ENCODE results near the gene BSCL2.
"Not testable (repeated sequence)": the region's sequence is repeated elsewhere in the genome, so short reads cannot be mapped to it uniquely, and the experiment has no call there.

The BSCL2 gene

DNA sequence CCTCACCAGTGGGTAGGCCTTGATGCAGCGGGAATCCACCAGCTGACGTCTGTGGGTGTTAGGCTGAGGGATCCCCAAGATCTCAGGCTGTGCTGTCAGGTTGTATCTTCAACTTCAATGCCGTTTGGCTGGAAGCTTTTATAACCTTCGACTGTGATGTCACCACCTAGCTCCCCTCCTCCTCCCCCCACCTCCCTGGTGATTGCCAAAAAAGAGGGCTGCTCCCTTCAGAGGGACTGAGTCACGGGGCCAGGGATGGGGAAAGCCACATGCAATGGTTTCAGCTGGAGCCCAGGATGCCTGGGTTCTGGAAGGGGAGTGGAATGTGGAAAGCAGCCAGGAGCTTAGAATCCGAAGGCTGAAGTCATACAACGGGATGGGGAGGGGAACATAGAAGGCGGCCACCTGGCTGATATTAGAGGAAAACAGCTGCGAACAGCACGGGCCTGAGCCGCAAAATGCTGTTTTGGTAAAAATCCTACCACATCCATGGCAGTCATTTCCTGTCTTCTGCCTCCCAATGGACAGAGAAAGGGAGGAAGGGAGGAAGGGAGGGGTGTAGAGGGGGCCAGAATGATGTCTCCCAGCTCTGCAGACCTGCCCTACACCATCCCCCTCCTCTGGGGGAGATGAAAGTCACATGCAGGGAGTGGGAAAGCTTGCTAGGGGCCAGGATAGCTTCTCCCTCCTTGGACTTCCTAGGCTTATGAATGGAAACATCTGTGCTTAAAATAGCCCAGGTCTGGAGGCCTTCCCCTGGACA is 17.6 kb downstream of the BSCL2 start, which contains the start of gene LRRN4CL:
Gene LRRN4CL (minus strand): TSS at position 110 of the 763 bp plus-strand sequence. CDS start 1,022 bp downstream, outside the sequence.
- FAIRE-seq (no peak), DNase-seq (ENCODE audit: insufficient read length, low spot score) (no peak)

DNA sequence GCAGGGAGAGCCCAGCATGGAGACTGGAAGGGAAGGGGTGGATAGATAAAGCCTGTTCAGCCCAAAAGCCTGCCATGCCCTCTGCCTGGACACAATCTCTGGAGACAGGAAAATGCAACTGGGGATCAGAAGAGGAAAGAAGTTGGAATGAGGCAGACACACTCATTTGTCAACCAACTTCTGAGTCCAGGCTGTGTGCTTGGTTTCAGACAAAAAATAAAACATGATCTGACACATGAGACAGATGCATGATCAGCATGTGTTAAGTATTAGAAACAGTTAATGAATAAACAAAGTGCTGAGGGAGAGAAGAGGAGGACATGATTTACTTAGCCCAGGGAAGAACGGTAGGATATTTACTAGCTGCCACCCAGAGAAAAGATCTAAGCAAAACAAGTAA is 18.7 kb downstream of the BSCL2 start:
- DNase-seq (ENCODE audit: insufficient read length, low spot score): no peak
- FAIRE-seq: no peak

DNA sequence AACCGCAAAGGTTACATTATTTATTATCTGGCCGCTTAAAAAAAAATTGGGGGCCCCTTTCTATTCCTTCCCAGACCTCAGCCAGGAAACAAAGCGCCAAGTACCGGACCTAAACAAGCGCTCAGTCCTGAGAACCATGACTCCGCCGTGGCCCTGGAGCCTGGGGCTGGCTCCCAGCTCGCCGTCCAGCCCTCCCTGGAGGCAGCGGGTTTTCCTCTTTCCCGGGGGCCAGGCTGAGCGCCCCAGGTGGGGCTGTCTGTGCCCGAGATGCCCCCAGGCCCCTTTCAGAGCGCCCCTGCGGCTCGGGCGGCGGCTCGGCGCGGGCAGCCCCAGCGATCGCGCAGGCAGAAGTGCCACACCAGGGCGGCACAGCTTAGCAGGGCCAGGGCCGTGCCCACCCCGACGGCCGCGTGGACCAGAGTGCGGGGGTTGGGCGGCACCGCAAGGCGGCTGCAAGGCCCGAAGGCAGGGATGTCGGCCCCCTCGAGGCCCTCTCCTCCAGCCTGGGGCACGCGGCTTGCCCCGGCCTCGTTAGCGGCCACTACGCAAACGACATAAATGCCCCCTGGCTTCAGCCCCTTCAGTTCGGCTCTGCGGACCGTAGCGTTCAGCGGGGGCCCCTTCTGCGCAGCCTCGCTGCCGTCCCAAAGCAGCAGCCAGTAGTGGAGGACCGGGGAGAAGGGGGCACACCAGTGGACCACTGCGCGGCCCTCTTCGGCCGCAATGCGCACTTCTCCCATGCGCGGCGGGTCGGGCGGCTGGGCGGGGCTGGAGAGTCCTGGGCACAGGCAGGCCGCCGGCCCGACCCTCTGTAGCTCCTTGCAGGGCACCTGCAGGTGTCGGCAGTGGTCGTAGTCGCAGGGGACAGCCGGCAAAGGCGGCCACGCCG is 19.5 kb downstream of the BSCL2 start:
- DNase-seq (ENCODE audit: insufficient read length, low spot score) (no peak), FAIRE-seq (no peak)

DNA sequence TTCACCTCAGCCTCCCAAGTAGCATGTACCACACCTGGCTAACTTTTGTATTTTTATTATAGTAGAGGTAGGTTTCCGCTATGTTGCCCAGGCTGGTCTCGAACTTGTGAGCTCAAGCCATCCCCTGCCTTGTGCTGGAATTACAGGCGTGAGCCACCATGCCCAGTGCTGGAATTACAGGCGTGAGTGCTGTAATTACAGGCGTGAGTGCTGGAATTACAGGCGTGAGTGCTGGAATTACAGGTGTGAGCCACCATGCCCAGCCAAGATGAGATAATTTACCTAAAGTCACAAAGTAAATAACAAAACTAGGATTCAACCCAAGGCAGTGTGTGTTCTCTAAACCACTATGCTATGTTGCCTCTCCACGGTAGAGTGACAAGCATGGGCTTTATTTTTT is 24.7 kb downstream of the BSCL2 start:
- DNase-seq (ENCODE audit: insufficient read length, low spot score) (no peak), FAIRE-seq (no peak)

DNA sequence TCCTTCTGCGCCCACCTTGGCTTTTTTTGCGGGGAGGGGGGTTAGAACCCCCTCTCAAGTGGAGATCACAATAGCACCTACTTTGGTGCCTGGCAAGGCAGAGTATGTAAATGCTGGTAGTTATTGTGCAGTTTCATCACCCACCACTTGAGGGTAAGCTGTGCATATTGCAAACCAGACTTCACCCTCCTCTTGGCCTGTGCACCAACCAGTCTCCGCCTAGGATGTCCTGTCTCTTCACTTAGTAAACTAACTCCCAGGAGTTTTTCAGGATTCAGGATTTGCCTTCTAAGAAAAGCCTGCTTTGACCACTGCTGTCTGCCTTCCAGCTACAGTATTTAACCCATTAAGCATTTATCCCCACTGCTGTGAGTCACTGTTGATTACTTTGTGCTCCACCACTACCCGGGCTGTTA is 26.4 kb downstream of the BSCL2 start:
- no peak for FAIRE-seq
- DNase-seq (ENCODE audit: insufficient read length, low spot score): peak; percentile 76

DNA sequence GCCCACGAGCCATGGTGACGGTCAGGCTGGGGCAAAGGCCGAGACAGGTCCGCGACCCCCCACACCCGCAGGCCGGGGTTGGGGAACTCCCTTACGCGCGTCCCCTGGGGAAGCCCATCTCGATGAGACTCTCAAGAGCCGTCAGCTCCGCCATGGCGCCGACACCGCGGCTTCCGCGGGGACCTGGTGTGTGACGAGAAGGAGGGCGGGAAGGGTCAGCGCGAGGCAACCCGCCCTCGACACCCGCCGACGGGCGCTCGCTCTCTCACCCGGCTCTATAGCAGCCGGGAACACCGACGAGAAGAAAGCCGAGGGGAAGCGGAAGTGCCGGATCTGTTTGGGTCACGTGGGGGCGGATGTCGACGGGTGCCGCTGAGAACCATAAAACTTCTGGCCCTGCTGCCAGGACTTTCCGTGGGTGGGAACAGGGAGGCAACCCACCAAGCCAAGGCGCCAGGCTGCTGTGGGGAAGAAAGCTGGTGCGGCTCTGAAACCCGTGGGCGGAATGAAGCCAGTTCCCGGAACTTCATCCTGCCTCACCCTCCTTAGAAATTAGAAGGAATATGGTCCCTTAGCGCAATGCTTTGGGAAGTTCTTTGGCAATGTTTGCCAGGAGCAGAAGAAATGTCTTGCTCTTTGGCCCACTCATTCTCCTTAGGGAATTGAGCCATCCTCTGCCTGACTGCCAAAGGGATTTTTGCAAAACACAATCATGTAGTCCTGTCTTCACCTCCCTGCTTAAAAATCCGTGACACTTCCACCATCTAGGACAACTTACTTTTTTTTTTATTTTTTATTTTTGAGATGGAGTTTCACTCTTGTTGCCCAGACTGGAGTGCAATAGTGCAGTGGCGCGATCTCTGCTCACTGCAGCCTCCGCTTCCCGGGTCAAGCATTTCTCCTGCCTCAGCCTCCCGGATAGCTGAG is 28.2 kb downstream of the BSCL2 start, which contains the start of gene UBXN1:
Gene UBXN1 (minus strand): TSS at position 304 of the 927 bp plus-strand sequence. CDS start 150 bp downstream, at position 154.
- no peak for FAIRE-seq
- peak; percentile 88 for DNase-seq (ENCODE audit: insufficient read length, low spot score)

DNA sequence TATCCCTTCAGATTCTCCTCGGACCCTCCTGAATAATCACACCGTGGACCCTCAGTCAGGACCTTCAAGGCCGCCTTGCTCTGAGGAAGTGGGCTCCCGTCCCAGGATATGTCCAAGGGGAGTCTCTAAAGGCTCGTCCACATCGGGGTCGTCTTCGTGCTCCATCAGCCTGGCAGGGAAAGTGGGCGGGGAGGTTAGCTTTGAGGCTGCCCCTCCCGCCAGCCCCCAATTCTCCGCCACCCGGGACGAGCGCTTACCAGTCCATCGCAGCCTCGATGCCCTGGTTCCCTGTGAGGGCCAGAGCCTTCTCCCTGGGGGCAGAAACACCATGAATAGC is 28.8 kb downstream of the BSCL2 start:
- DNase-seq (ENCODE audit: insufficient read length, low spot score): no peak
- no peak for FAIRE-seq

DNA sequence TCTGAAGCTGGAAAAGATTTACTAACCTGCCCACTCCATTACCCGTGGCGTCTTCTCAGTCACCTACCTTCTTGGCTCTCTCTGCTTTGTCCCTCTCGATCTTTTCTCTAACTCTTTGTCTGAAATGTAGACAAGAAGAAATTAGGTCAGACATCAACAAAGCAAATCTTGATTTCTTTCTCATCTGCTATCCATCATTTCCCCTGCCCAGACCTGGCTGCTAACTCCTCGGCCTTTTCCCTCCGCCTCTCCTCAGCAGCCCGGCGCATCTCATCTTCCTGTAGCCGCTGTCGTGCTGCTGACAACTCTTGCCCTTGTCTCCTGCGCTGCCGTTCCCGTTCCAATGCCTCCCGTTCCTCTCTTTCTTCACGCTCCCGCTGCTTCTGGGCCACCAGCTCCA is 29.5 kb downstream of the BSCL2 start:
- FAIRE-seq (no peak), DNase-seq (ENCODE audit: insufficient read length, low spot score) (no peak)

- no peak for FAIRE-seq
- DNase-seq (ENCODE audit: insufficient read length, low spot score): no peak
Measured at GRCh38 chr11:62677156-62677555, 30.1 kb downstream of the BSCL2 start.

GRCh38 chr11:62676698-62677097 is 30.5 kb downstream of the BSCL2 start:
- no peak for FAIRE-seq
- no peak for DNase-seq (ENCODE audit: insufficient read length, low spot score)

GRCh38 chr11:62675415-62675814 is 31.8 kb downstream of the BSCL2 start:
- DNase-seq (ENCODE audit: insufficient read length, low spot score); FAIRE-seq: not testable (repeated sequence)

- DNase-seq (ENCODE audit: insufficient read length, low spot score) (no peak), FAIRE-seq (no peak)
Measured at GRCh38 chr11:62673196-62673525, 34.1 kb downstream of the BSCL2 start.

- FAIRE-seq (no peak), DNase-seq (ENCODE audit: insufficient read length, low spot score) (peak; percentile 75)
Measured at GRCh38 chr11:62671608-62672389, 35.4 kb downstream of the BSCL2 start, which contains the start of the genes LBHD1 and UQCC3. TSS of gene LBHD1 (minus strand) at chr11:62672267. CDS start at chr11:62670031, 2,236 bp downstream. TSS of gene UQCC3 (plus strand) at chr11:62671673. CDS start at chr11:62671746, 73 bp downstream.

DNA sequence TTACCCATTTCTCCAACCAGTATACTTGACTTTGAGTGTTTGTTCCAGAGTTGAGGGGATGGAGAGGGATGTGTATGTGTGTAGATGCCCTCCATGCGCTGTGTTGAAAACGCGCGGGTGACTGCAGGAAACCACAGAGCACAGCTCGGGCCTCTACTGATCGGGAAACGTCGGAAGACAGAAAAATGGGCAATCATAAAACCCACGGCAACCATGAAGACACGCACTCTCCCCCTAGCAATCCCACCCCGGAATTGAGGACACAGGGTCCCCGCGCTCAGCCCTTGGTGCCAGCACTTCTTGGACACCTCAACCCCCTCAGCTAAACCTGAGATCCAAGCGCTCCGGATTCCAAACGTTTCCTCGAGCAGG is 36.0 kb downstream of the BSCL2 start:
- FAIRE-seq: no peak
- DNase-seq (ENCODE audit: insufficient read length, low spot score): no peak

DNA sequence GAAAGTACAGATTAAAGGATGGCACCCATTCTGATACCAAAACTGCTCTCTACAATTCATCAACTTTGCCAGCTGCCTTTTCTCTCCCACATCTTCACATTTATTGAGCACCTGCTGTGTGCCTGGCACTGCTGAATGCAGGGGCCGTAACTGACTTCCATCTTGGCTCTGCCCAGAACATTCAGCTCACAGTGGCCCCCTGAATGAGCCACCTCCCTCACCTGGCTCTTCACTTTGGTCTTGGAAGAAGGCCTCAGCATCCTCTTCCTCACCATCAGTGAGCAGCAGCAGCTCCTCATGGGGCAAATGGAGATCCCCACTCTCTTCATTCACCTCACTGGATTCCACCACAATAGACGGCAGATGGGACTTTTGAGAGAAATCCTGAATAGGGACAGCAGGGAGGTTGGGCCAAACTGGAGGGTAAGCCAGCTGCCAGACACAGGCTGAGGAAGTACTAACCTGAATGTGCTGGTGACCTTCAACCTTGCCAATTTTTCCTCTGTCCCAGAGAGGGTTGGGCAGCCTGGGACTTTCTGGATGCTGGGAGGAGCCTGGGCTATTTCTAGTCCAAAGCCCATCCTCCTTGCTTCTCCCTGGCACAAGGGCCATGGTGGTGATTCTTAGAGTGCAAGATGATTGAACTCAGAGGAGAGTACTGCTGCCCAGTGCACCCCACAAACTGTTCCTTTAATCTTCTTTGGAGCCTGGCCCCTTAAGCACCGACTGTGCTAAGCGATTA is 37.6 kb downstream of the BSCL2 start:
- no peak for FAIRE-seq

GRCh38 chr11:62667460-62667859 is 39.8 kb downstream of the BSCL2 start:
- DNase-seq (ENCODE audit: insufficient read length, low spot score): no peak

More for the DNA sequence above, 37.6 kb downstream of the BSCL2 start:
- no peak for DNase-seq (ENCODE audit: insufficient read length, low spot score)

GRCh38 chr11:62666259-62666926 is 40.8 kb downstream of the BSCL2 start:
- FAIRE-seq (no peak), DNase-seq (ENCODE audit: insufficient read length, low spot score) (no peak)

More at GRCh38 chr11:62667460-62667859, 39.8 kb downstream of the BSCL2 start:
- no peak for FAIRE-seq

DNA sequence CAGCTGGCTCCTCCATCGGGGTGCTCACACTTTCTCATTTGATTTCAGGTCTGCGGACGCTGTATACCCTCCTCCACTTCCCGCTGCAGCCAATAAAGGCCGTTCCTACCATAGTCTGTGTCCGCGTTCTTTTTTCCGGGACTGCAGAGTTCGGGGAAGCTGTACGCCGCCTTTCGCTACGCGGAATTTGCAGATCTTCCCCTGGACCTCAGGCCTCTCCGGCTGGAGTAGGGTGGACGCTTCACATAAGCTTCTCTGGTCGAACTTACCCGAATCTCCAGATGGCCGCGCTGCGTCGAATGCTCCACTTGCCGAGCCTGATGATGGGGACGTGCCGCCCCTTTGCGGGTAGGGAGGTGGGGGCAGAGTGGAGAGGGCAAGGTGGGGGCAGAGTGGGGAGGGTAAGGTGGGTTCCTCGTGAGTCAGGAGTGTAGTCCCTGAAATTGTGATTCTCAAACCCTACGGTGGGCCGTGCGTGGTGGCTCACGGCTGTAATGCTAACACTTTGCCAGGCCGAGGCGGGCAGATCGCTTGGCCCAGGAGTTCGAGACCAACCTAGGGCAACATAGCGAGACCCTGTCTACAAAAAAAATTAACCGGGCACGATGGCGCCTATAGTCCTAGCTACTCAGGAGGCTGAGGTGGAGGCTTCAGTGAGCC is 41.5 kb downstream of the BSCL2 start:
- DNase-seq (ENCODE audit: insufficient read length, low spot score) (peak; percentile 32), FAIRE-seq (no peak)
